ENCODE results near the gene ABL1. TPM values are rescaled to one million over a fixed set of nuclear protein-coding genes. Genes with fewer than 3 reads are reported as not detected.

Gene ABL1
- total RNA-seq, 1 experiment from 2014 or later, result 78.6 TPM

DNA sequence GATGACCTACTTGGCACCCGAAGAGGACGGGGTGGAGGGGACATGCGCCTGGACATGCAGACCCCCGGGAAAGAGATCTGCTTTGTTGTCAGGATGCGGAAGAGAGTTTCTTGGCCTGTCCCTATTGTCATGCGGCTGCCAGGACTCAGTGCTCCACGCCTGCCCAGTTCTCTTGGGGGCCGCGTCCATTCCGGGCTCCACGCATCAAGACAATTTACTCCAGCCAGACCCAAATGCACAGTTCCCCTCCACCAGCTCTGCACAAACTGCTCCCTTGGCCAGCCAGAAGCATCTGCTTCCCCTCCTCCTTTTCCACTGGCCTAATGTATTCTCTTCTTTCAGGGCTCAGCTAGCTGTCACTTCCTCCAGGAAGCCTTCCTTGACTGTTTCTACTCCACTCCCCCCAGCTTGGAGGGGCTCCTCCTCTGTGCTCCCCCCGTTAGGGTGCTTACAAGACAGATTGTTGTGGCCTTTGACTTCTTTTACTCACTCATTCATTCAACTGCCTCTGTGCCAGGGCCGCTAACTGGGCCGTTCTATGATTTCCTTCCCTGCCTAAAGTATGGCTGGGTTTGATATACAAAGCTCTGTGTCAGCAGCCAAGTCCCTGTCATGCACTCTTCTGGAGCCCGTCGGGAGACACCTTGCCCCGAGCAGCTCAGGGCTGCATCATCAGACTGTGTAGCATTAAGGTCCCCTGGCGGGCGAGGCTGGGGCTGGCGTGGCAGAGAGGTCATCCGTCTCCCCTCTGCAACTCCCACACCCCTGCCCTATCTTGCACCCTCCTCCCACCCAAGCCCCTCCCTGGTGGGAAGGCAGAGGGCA, 97.4 kb downstream of the ABL1 start:
- ChIA-PET POLR2A (ENCODE audit: low non-redundant PET) (no interaction called here), CTCF (no interaction called here)
- no peak overlapping the region for H3K27ac ChIP-seq (ENCODE audit: low read depth, low read length, poor library complexity, severe bottlenecking)
- TF ChIP-seq EZH2 (IDR thresholded peaks at IDR 0.05; ENCODE audit: borderline replicate concordance, low read depth, low read length, poor library complexity, severe bottlenecking) (no peak), CTCF (conservative IDR thresholded peaks at IDR 0.05; ENCODE audit: low read depth, low read length) (no peak)
- no peaks in the 10 kb centered on the region for H3K9me3 ChIP-seq (ENCODE audit: low read depth, low read length, poor library complexity, severe bottlenecking)
- BruUV-seq (replicated peaks), result no TSS peak
- no peak overlapping the region for H3K4me3 ChIP-seq (ENCODE audit: low read depth, low read length, poor library complexity, severe bottlenecking)
- DNase-seq (ENCODE audit: low spot score), result no peak
- no peaks in the 10 kb centered on the region for H3K36me3 ChIP-seq (ENCODE audit: insufficient read depth, low read length, poor library complexity, severe bottlenecking)
- H3K27me3 ChIP-seq (replicated peaks; ENCODE audit: insufficient read depth, low read depth, low read length, poor library complexity), result peaks cover 7% of the 10 kb centered on the region
- intact Hi-C loops (cut with micrococcal nuclease; ENCODE audit: unreplicated experiment), result no loop called here
- no peaks in the 10 kb centered on the region for H3K4me1 ChIP-seq (ENCODE audit: insufficient read depth, low read length, poor library complexity, severe bottlenecking)

- POLR2A ChIA-PET (ENCODE audit: low non-redundant PET), result no interaction called here
- no peak for TF ChIP-seq CTCF (conservative IDR thresholded peaks at IDR 0.05; ENCODE audit: low read depth, low read length)
- TF ChIP-seq EZH2 (IDR thresholded peaks at IDR 0.05; ENCODE audit: borderline replicate concordance, low read depth, low read length, poor library complexity, severe bottlenecking), result no peak
- Histone ChIP-seq H3K27me3 (replicated peaks; ENCODE audit: insufficient read depth, low read depth, low read length, poor library complexity) (peaks cover 16% of the 10 kb centered on the region), H3K36me3 (ENCODE audit: insufficient read depth, low read length, poor library complexity, severe bottlenecking) (no peaks in the 10 kb centered on the region), H3K27ac (ENCODE audit: low read depth, low read length, poor library complexity, severe bottlenecking) (no peak overlapping the region), H3K4me1 (ENCODE audit: insufficient read depth, low read length, poor library complexity, severe bottlenecking) (no peaks in the 10 kb centered on the region), H3K4me3 (ENCODE audit: low read depth, low read length, poor library complexity, severe bottlenecking) (no peak overlapping the region), H3K9me3 (ENCODE audit: low read depth, low read length, poor library complexity, severe bottlenecking) (no peaks in the 10 kb centered on the region)
- CTCF ChIA-PET, result no interaction called here
- intact Hi-C loops (cut with micrococcal nuclease; ENCODE audit: unreplicated experiment), result no loop called here
- DNase-seq (ENCODE audit: low spot score), result no peak
- no TSS peak for BruUV-seq (replicated peaks)
These were observed 98.3 kb downstream of the ABL1 start for GRCh38 chr9:130933114-130934046.

DNA sequence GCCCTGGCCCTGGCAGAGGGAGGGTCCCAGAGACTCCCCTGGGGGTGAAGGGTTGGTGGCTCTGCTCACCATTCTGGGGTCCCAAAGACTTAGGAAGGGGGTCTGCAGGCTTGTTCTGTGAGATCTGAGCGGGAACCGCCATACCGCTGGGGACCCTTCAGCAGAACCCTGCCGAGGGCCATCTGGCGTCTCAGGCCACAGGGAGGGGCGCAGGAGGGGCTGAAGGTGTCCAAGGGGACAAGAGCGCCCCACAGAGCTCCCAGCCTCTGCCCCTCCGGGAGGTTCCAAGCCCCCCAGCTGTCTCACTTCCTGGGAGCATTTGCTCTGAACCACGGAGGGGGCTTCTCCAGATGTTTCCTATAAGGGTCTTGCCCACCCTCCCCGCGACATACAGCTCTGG, 99.2 kb downstream of the ABL1 start:
- Histone ChIP-seq H3K27ac (ENCODE audit: low read depth, low read length, poor library complexity, severe bottlenecking) (no peak overlapping the region), H3K9me3 (ENCODE audit: low read depth, low read length, poor library complexity, severe bottlenecking) (no peaks in the 10 kb centered on the region), H3K4me1 (ENCODE audit: insufficient read depth, low read length, poor library complexity, severe bottlenecking) (no peaks in the 10 kb centered on the region), H3K36me3 (ENCODE audit: insufficient read depth, low read length, poor library complexity, severe bottlenecking) (no peaks in the 10 kb centered on the region), H3K4me3 (ENCODE audit: low read depth, low read length, poor library complexity, severe bottlenecking) (no peak overlapping the region), H3K27me3 (replicated peaks; ENCODE audit: insufficient read depth, low read depth, low read length, poor library complexity) (peaks cover 22% of the 10 kb centered on the region)
- POLR2A ChIA-PET (ENCODE audit: low non-redundant PET), result interaction anchor here (0.6 kb wide), 1 partner anchor 232 kb away, joined by 3 read pairs; no protein-coding TSS in a partner anchor
- intact Hi-C loops (cut with micrococcal nuclease; ENCODE audit: unreplicated experiment), result no loop called here
- no TSS peak for BruUV-seq (replicated peaks)
- TF ChIP-seq EZH2 (IDR thresholded peaks at IDR 0.05; ENCODE audit: borderline replicate concordance, low read depth, low read length, poor library complexity, severe bottlenecking), result no peak
- no peak for TF ChIP-seq CTCF (conservative IDR thresholded peaks at IDR 0.05; ENCODE audit: low read depth, low read length)
- DNase-seq (ENCODE audit: low spot score), result no peak
- CTCF ChIA-PET, result no interaction called here

All from A673 (cell line).